ENCODE results near the gene PSMA8.
A peak's percentile ranks its signal among the peaks of the same experiment; 100 is the strongest.
"Not testable (repeated sequence)": the region's sequence is repeated elsewhere in the genome, so short reads cannot be mapped to it uniquely, and the experiment has no call there.

The PSMA8 gene

GRCh38 chr18:26133652-26134051, at the start of gene PSMA8:
TSS of gene PSMA8 (plus strand) at chr18:26133869. CDS start at chr18:26133966, 97 bp downstream.
- DNase-seq: peak; percentile 70

GRCh38 chr18:26085056-26085455, 48.6 kb upstream of the PSMA8 start:
- DNase-seq: no peak

GRCh38 chr18:26086959-26087358, 46.7 kb upstream of the PSMA8 start:
- DNase-seq: no peak

GRCh38 chr18:26088487-26088886, 45.2 kb upstream of the PSMA8 start:
- DNase-seq: no peak

- no peak for DNase-seq
Observed at GRCh38 chr18:26089293-26090129, 44.2 kb upstream of the PSMA8 start.

GRCh38 chr18:26090130-26091046, 43.3 kb upstream of the PSMA8 start, which contains the start of gene SS18:
TSS of gene SS18 (minus strand) at chr18:26090613. CDS start at chr18:26090569, 44 bp downstream.
- peak; percentile 91 for DNase-seq

- no peak for DNase-seq
Observed at GRCh38 chr18:26091047-26091630, 42.5 kb upstream of the PSMA8 start.

- no peak for DNase-seq
Observed at GRCh38 chr18:26096852-26097251, 36.8 kb upstream of the PSMA8 start.

- no peak for DNase-seq
Observed at GRCh38 chr18:26097563-26097962, 36.1 kb upstream of the PSMA8 start.

GRCh38 chr18:26103579-26103978, 30.1 kb upstream of the PSMA8 start:
- DNase-seq: no peak

GRCh38 chr18:26104035-26104434, 29.6 kb upstream of the PSMA8 start:
- no peak for DNase-seq

GRCh38 chr18:26119246-26119645, 14.4 kb upstream of the PSMA8 start:
- no peak for DNase-seq

- no peak for DNase-seq
Observed at GRCh38 chr18:26121476-26121875, 12.2 kb upstream of the PSMA8 start.

- DNase-seq: not testable (repeated sequence)
Observed at GRCh38 chr18:26121994-26122393, 11.7 kb upstream of the PSMA8 start.

- DNase-seq: no peak
Observed at GRCh38 chr18:26127786-26128185, 5.9 kb upstream of the PSMA8 start.

- DNase-seq: not testable (repeated sequence)
Observed at GRCh38 chr18:26128192-26128591, 5.5 kb upstream of the PSMA8 start.

- peak; percentile 13 for DNase-seq
Observed at GRCh38 chr18:26134107-26134506, 438 bp downstream of the PSMA8 start.

- no peak for DNase-seq
Observed at GRCh38 chr18:26135548-26135947, 1.9 kb downstream of the PSMA8 start.

- no peak for DNase-seq
Observed at GRCh38 chr18:26157326-26157725, 23.7 kb downstream of the PSMA8 start.

GRCh38 chr18:26159353-26159752, 25.7 kb downstream of the PSMA8 start:
- DNase-seq: no peak

GRCh38 chr18:26164571-26164970, 30.9 kb downstream of the PSMA8 start:
- DNase-seq: no peak

- DNase-seq: not testable (repeated sequence)
Observed at GRCh38 chr18:26167592-26167991, 33.9 kb downstream of the PSMA8 start.

- no peak for DNase-seq
Observed at GRCh38 chr18:26175481-26175880, 41.8 kb downstream of the PSMA8 start.
